ENCODE measurements around the gene NRCAM. TPM values are rescaled to one million over a fixed set of nuclear protein-coding genes. Genes with fewer than 3 reads are reported as not detected.

NRCAM gene
- total and polyA plus RNA-seq, 2 donors (not counting 1 experiment from before 2014, with no cell fraction given): 0.75 to 4.6 TPM

DNA sequence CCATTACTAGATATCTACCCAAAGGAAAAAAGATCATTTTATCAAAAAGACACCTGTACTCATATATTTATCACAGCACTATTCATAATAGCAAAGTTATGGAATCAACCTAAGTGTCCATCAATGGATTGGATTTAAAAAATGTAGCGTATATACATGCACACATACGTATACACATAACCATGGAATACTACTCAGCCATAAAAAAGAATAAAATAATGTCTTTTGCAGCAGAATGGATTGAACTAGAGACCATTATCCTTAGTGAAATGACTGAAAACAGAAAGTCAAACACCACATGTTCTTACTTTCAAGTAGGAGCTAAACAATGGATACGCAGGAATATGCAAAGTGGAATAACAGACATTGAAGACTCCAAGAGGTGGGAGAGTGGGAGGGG, 168.4 kb downstream of the NRCAM start:
- POLR2A ChIA-PET: no interaction called here
- H3K79me2 ChIP-seq (ENCODE audit: control insufficient read depth, insufficient read depth, low read length): no peaks in the 10 kb centered on the region
- no peak overlapping the region for H3K27ac Mint-ChIP-seq
- CTCF ChIA-PET: no interaction called here
- ATAC-seq (ENCODE audit: low read depth) (no peak), DNase-seq (no peak)
- H3K4me3 ChIP-seq (ENCODE audit: control extremely low read depth in 1 of 5, extremely low read depth in 1 of 5, insufficient read depth in 1 of 5, low read depth in 2 of 5, low read length in 4 of 5): no peak overlapping the region
- peaks cover 3 to 6% of the 10 kb centered on the region in 2 donors for H3K4me1 ChIP-seq (ENCODE audit: control insufficient read depth in 2 of 2, insufficient read depth in 2 of 2, low read length in 2 of 2)
- peaks cover 0 to 19% (median 4%) of the 10 kb centered on the region in 4 experiments for H3K27me3 ChIP-seq (replicated peaks in 1 of 4; ENCODE audit: control extremely low read depth in 1 of 4, control insufficient read depth in 3 of 4, insufficient read depth in 4 of 4, low read length in 3 of 4)
- no peaks in the 10 kb centered on the region for H3K9me3 ChIP-seq (ENCODE audit: control extremely low read depth in 1 of 3, control insufficient read depth in 2 of 3, insufficient read depth in 1 of 3, low read length in 2 of 3)
- no peaks in the 10 kb centered on the region for H4K20me1 ChIP-seq (ENCODE audit: control insufficient read depth, insufficient read depth, low read length, poor library complexity, severe bottlenecking)
- H3K9ac ChIP-seq (ENCODE audit: low read length): no peak overlapping the region
- no peak overlapping the region for H3K4me2 ChIP-seq (replicated peaks; ENCODE audit: low read depth, low read length, poor library complexity, severe bottlenecking)
- H3K4me1 Mint-ChIP-seq: peaks cover 14% of the 10 kb centered on the region
- WGBS (ENCODE audit: insufficient coverage): 100% methylated on average over 1 of the region's 3 CpGs
- no peaks in the 10 kb centered on the region for H3K36me3 ChIP-seq (replicated peaks in 1 of 2; ENCODE audit: control extremely low read depth in 1 of 2, control insufficient read depth in 1 of 2, extremely low read depth in 1 of 2, insufficient read depth in 2 of 2, low read length in 1 of 2)
- no peak overlapping the region for H3K27ac ChIP-seq (ENCODE audit: low read length in 2 of 2)
- no peak for TF ChIP-seq EZH2 (IDR thresholded peaks at IDR 0.05; ENCODE audit: borderline replicate concordance, insufficient read depth, low read depth, low read length, poor library complexity, severe bottlenecking)
- TF ChIP-seq, protein P1, sequence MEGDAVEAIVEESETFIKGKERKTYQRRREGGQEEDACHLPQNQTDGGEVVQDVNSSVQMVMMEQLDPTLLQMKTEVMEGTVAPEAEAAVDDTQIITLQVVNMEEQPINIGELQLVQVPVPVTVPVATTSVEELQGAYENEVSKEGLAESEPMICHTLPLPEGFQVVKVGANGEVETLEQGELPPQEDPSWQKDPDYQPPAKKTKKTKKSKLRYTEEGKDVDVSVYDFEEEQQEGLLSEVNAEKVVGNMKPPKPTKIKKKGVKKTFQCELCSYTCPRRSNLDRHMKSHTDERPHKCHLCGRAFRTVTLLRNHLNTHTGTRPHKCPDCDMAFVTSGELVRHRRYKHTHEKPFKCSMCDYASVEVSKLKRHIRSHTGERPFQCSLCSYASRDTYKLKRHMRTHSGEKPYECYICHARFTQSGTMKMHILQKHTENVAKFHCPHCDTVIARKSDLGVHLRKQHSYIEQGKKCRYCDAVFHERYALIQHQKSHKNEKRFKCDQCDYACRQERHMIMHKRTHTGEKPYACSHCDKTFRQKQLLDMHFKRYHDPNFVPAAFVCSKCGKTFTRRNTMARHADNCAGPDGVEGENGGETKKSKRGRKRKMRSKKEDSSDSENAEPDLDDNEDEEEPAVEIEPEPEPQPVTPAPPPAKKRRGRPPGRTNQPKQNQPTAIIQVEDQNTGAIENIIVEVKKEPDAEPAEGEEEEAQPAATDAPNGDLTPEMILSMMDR (IDR thresholded peaks at IDR 0.05): no peak
- H3K27me3 Mint-ChIP-seq: peaks cover 11% of the 10 kb centered on the region
- intact Hi-C loops (cut with micrococcal nuclease): no loop called here
- no peak overlapping the region for H2AFZ ChIP-seq (ENCODE audit: insufficient read depth, low read depth, low read length, poor library complexity, severe bottlenecking)
- H3K9me3 Mint-ChIP-seq (ENCODE audit: insufficient read depth): no peaks in the 10 kb centered on the region
- no peak overlapping the region for H3K4me3 Mint-ChIP-seq

DNA sequence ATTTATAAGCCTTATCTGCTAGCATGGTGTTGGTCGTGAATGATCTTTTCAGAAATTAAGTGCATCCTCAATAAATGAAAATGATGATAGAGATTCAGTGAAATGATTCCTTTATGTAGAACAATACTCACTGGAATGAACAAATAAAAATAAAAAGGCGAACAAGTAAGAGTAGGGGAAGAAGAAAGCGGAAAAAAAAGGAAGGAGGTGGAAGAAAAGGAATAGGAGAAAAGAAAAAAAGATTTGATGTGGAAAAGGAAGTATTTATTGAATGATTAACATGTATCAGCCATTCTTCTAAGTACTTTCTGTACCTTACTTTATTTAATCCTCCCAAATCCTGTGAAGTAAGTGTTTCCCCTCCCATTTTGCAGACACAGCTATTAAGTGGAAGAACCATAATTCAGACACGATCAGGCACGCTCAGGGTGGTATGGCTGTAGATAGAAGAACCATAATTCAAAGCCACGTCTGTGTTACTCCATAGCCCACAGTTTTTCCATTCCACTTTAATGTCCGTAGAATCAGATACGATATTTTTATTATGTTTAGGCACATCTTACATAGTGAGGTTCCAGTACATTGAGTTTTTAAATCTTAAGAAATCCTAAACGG, 169.8 kb downstream of the NRCAM start:
- H3K27ac ChIP-seq (ENCODE audit: low read length in 2 of 2): no peak overlapping the region
- H3K4me3 ChIP-seq (ENCODE audit: control extremely low read depth in 1 of 5, extremely low read depth in 1 of 5, insufficient read depth in 1 of 5, low read depth in 2 of 5, low read length in 4 of 5): no peak overlapping the region
- H3K27me3 ChIP-seq (replicated peaks in 1 of 4; ENCODE audit: control extremely low read depth in 1 of 4, control insufficient read depth in 3 of 4, insufficient read depth in 4 of 4, low read length in 3 of 4): peaks cover 0 to 19% (median 4%) of the 10 kb centered on the region in 4 experiments
- H3K4me1 ChIP-seq (ENCODE audit: control insufficient read depth in 2 of 2, insufficient read depth in 2 of 2, low read length in 2 of 2): peaks cover 3 to 6% of the 10 kb centered on the region in 2 donors
- DNase-seq (no peak), ATAC-seq (ENCODE audit: low read depth) (no peak)
- H3K27ac Mint-ChIP-seq: no peak overlapping the region
- H3K4me3 Mint-ChIP-seq: no peak overlapping the region
- H3K9me3 Mint-ChIP-seq (ENCODE audit: insufficient read depth): no peaks in the 10 kb centered on the region
- WGBS (ENCODE audit: insufficient coverage): no CpG with 5 or more reads among the region's 9 CpGs
- H3K9ac ChIP-seq (ENCODE audit: low read length): no peak overlapping the region
- peaks cover 14% of the 10 kb centered on the region for H3K4me1 Mint-ChIP-seq
- H3K79me2 ChIP-seq (ENCODE audit: control insufficient read depth, insufficient read depth, low read length): no peaks in the 10 kb centered on the region
- CTCF ChIA-PET: no interaction called here
- TF ChIP-seq EZH2 (IDR thresholded peaks at IDR 0.05; ENCODE audit: borderline replicate concordance, insufficient read depth, low read depth, low read length, poor library complexity, severe bottlenecking): no peak
- TF ChIP-seq, protein P1 (IDR thresholded peaks at IDR 0.05): no peak
- POLR2A ChIA-PET: no interaction called here
- H3K36me3 ChIP-seq (replicated peaks in 1 of 2; ENCODE audit: control extremely low read depth in 1 of 2, control insufficient read depth in 1 of 2, extremely low read depth in 1 of 2, insufficient read depth in 2 of 2, low read length in 1 of 2): no peaks in the 10 kb centered on the region
- H3K4me2 ChIP-seq (replicated peaks; ENCODE audit: low read depth, low read length, poor library complexity, severe bottlenecking): no peak overlapping the region
- no peaks in the 10 kb centered on the region for H3K9me3 ChIP-seq (ENCODE audit: control extremely low read depth in 1 of 3, control insufficient read depth in 2 of 3, insufficient read depth in 1 of 3, low read length in 2 of 3)
- intact Hi-C loops (cut with micrococcal nuclease): no loop called here
- no peak overlapping the region for H2AFZ ChIP-seq (ENCODE audit: insufficient read depth, low read depth, low read length, poor library complexity, severe bottlenecking)
- H4K20me1 ChIP-seq (ENCODE audit: control insufficient read depth, insufficient read depth, low read length, poor library complexity, severe bottlenecking): no peaks in the 10 kb centered on the region
- H3K27me3 Mint-ChIP-seq: peaks cover 11% of the 10 kb centered on the region

Measured in B cell (primary cell).